OCI-LY3 (cell line): ENCODE results near the gene FOXA2.

ENCODE experiments used
- CTCF ChIP-seq: fragments of 200-600, 300-600 bp; sonication (generic); IDR thresholded peaks from 2 replicates; pipeline ENCODE4 v1.5.1; 2014; ENCODE audit warnings: antibody characterized with exemption, low read length, low read depth
- EZH2phosphoT487 ChIP-seq: fragments of 200-600 bp; shearing (Covaris generic); IDR thresholded peaks from 2 replicates; pipeline ENCODE4 v1.6.1; 2018; ENCODE audit warnings: antibody characterized with exemption, mixed run types, low read depth

GRCh38 chr20:22577515-22578220 is 6.7 kb downstream of the FOXA2 start:
- TF ChIP-seq CTCF = no peak
- TF ChIP-seq EZH2phosphoT487 = no peak
